ENCODE data around the gene FRK. TPM values are rescaled to one million over a fixed set of nuclear protein-coding genes. Genes with fewer than 3 reads are reported as not detected.

Gene FRK
- total and polyA plus RNA-seq, 3 donors from 2014 or later, result 1.5 to 3.7 (median 2.5) TPM

DNA sequence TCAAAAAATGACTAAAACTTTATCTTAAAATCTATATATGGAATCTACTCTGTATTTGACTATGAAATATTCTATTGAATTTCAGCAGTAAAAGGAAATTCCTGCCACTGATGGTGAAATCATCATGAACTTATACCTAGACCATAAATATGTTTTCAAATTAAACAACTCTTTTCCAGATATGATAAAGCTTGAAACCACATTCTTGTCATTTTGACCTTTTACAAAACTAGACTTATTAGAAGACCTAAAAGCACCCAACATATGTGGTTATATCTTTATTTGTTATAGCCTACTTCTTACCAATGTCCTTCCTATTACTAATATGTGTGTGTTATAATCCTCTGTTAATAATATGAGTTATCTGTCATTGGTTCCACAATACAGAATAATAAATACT, 35.3 kb downstream of the FRK start:
- H3K36me3 ChIP-seq (ENCODE audit: low read depth, missing control alignments), result no peaks in the 10 kb centered on the region
- H3K27me3 ChIP-seq, result no peaks in the 10 kb centered on the region
- no peaks in the 10 kb centered on the region for H3K4me1 ChIP-seq
- H3K4me3 ChIP-seq, result no peak overlapping the region
- H3K9me3 ChIP-seq, result no peaks in the 10 kb centered on the region
- DNase-seq, result no peak
- TF ChIP-seq POLR2A (IDR thresholded peaks at IDR 0.05), result no peak
- intact Hi-C loops (cut with DNase I; ENCODE audit: low total_unique reads), result no loop called here
- no peak overlapping the region for H3K27ac ChIP-seq

DNA sequence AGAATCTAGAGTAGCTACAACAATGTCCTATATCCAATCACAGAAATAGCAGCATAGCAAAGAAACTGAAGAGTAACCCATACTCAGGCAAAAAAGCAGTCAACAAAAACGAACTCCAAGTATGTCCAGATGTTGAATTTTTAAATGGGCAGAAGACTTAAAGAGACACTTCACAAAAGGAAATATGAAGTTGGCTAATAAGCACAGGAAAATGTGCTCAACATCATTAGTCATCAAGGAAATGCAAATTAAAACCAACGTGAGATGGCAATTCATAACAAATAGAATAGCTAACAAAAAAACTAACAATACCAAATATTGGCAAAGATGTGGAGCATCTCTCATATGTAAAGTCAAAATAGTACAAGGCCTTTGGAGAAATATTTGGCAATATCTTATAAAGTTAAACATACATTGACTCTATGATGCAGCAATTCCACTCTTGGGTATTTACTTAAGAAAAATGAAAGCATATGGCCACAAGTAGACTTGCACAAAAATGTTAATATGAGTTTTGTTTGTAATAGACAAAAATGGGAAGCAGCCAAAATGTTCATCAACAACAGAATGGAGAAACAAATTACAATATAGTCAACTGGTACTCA, 37.7 kb downstream of the FRK start:
- no peak overlapping the region for H3K4me3 ChIP-seq
- H3K27ac ChIP-seq, result no peak overlapping the region
- H3K36me3 ChIP-seq (ENCODE audit: low read depth, missing control alignments), result no peaks in the 10 kb centered on the region
- intact Hi-C loops (cut with DNase I; ENCODE audit: low total_unique reads), result no loop called here
- H3K27me3 ChIP-seq, result no peaks in the 10 kb centered on the region
- no peak for DNase-seq
- no peaks in the 10 kb centered on the region for H3K9me3 ChIP-seq
- WGBS, 2 donors, result 67 to 69% methylated on average over 2 of the region's 2 CpGs
- H3K4me1 ChIP-seq, result no peaks in the 10 kb centered on the region
- TF ChIP-seq, protein P1, sequence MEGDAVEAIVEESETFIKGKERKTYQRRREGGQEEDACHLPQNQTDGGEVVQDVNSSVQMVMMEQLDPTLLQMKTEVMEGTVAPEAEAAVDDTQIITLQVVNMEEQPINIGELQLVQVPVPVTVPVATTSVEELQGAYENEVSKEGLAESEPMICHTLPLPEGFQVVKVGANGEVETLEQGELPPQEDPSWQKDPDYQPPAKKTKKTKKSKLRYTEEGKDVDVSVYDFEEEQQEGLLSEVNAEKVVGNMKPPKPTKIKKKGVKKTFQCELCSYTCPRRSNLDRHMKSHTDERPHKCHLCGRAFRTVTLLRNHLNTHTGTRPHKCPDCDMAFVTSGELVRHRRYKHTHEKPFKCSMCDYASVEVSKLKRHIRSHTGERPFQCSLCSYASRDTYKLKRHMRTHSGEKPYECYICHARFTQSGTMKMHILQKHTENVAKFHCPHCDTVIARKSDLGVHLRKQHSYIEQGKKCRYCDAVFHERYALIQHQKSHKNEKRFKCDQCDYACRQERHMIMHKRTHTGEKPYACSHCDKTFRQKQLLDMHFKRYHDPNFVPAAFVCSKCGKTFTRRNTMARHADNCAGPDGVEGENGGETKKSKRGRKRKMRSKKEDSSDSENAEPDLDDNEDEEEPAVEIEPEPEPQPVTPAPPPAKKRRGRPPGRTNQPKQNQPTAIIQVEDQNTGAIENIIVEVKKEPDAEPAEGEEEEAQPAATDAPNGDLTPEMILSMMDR (IDR thresholded peaks at IDR 0.05), result no peak
- no peak for TF ChIP-seq POLR2A (IDR thresholded peaks at IDR 0.05)

DNA sequence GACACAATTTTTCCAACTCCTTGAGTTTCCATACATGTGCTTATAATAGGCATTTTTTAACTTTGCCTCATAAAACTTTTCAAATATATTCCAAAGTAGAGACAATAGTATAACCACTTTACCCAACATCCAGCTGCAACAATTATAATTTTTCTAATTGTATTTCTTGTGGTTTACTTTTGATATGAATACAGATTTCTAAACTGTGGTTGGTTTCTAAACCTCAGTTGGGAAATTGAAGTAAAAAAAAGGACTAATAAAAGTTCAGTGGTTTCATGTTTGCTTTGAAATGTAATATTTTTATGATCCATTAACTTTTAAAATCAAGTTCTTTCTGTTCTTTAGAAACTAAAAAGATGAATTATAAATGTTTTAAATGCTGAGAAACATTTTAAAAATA, 40.0 kb downstream of the FRK start:
- TF ChIP-seq, protein P1 (IDR thresholded peaks at IDR 0.05), result no peak
- no peak for TF ChIP-seq POLR2A (IDR thresholded peaks at IDR 0.05)
- intact Hi-C loops (cut with DNase I; ENCODE audit: low total_unique reads), result no loop called here
- H3K27ac ChIP-seq, result no peak overlapping the region
- no peak overlapping the region for H3K4me3 ChIP-seq
- no peaks in the 10 kb centered on the region for H3K9me3 ChIP-seq
- no peak for DNase-seq
- no peaks in the 10 kb centered on the region for H3K36me3 ChIP-seq (ENCODE audit: low read depth, missing control alignments)
- no peaks in the 10 kb centered on the region for H3K4me1 ChIP-seq
- no peaks in the 10 kb centered on the region for H3K27me3 ChIP-seq

DNA sequence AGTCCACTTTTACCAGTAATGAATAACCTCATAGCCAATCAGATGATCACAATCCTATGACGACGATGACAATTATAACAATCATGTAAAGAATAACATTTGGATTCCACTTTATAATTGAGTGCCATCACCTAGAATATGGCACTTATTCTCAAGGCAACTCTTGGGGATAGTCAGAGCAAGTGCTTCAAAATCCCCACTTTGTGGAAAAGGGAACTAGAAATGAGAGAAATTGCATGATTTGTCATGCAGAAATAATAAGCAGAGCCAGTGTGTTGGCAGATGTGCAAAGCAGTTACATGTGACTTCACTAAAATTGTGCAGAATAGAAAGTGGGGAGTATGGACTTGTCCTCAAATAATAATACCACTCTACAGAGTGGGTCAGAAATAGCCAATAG, 41.3 kb downstream of the FRK start:
- intact Hi-C loops (cut with DNase I; ENCODE audit: low total_unique reads), result no loop called here
- Histone ChIP-seq H3K27ac (no peak overlapping the region), H3K27me3 (no peaks in the 10 kb centered on the region), H3K4me3 (no peak overlapping the region), H3K9me3 (no peaks in the 10 kb centered on the region), H3K36me3 (ENCODE audit: low read depth, missing control alignments) (no peaks in the 10 kb centered on the region), H3K4me1 (no peaks in the 10 kb centered on the region)
- TF ChIP-seq, protein P1 (IDR thresholded peaks at IDR 0.05), result no peak
- TF ChIP-seq POLR2A (IDR thresholded peaks at IDR 0.05), result no peak
- 83 to 84% methylated on average over 2 of the region's 2 CpGs for WGBS, 2 donors
- DNase-seq, result no peak

DNA sequence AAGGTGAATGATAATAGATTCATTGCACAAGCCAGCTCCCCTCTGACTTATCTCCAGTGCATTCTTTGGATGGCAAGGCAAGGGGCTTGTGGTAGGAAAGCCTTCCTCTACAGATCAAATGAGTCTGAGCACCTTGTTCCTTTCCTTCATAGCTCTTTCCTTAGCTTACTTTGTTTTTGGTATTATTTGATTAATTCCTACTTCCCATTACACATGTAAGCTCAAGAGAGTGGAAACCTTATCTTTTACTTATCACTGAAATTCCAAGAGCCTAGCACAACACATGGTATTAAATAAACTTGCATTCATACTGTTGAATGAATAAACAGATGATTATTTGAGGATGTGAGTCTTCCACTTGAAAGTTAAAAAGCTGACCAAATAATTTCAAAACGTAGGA, 41.7 kb downstream of the FRK start:
- H3K4me3 ChIP-seq, result no peak overlapping the region
- 49 to 75% methylated on average over 1 of the region's 1 CpG for WGBS, 2 donors
- no peak for DNase-seq
- no peaks in the 10 kb centered on the region for H3K9me3 ChIP-seq
- H3K4me1 ChIP-seq, result no peaks in the 10 kb centered on the region
- H3K36me3 ChIP-seq (ENCODE audit: low read depth, missing control alignments), result no peaks in the 10 kb centered on the region
- TF ChIP-seq POLR2A (IDR thresholded peaks at IDR 0.05), result no peak
- TF ChIP-seq, protein P1 (IDR thresholded peaks at IDR 0.05), result no peak
- intact Hi-C loops (cut with DNase I; ENCODE audit: low total_unique reads), result no loop called here
- H3K27me3 ChIP-seq, result no peaks in the 10 kb centered on the region
- no peak overlapping the region for H3K27ac ChIP-seq

Measured in testis (tissue), 3 donors.